Measurements from ENCODE around the gene S100A7. TPM values are rescaled to one million over a fixed set of nuclear protein-coding genes. Genes with fewer than 3 reads are reported as not detected.

S100A7 gene
- total RNA-seq (2012; rRNA removed): not detected in 2 replicates

- H3K9me3 ChIP-seq (replicated peaks; ENCODE audit: low read length): no peaks in the 10 kb centered on the region
- no peak within 1 kb of the TSS for H3K4me3 ChIP-seq (ENCODE audit: low read length)
- H3K4me1 ChIP-seq (ENCODE audit: control insufficient read depth, insufficient read depth, low read length): no peaks in the 10 kb centered on the region
- no peak within 1 kb of the TSS for H3K4me2 ChIP-seq (ENCODE audit: low read length)
- peaks cover 32% of the 10 kb centered on the region for H3K27me3 ChIP-seq (ENCODE audit: control insufficient read depth, insufficient read depth, low read length)
- no peaks in the 10 kb centered on the region for H3K36me3 ChIP-seq (ENCODE audit: insufficient read depth, low read length)
- no peak within 1 kb of the TSS for H3K9ac ChIP-seq (ENCODE audit: low read depth, low read length)
Measured at GRCh38 chr1:153460551-153460950, at the start of gene S100A7. S100A7 (minus strand) TSS chr1:153460651; CDS start chr1:153459013, 1,638 bp downstream.

- Histone ChIP-seq H3K9me3 (replicated peaks; ENCODE audit: low read length) (no peaks in the 10 kb centered on the region), H3K4me1 (ENCODE audit: control insufficient read depth, insufficient read depth, low read length) (peaks cover 36% of the 10 kb centered on the region)
Measured at GRCh38 chr1:153509729-153510354, 49.4 kb upstream of the S100A7 start.

GRCh38 chr1:153509036-153509435 is 48.6 kb upstream of the S100A7 start:
- Histone ChIP-seq H3K27me3 (ENCODE audit: control insufficient read depth, insufficient read depth, low read length) (no peaks in the 10 kb centered on the region), H3K36me3 (ENCODE audit: insufficient read depth, low read length) (no peaks in the 10 kb centered on the region), H3K4me3 (ENCODE audit: low read length) (no peak overlapping the region), H3K9me3 (replicated peaks; ENCODE audit: low read length) (no peaks in the 10 kb centered on the region), H3K9ac (ENCODE audit: low read depth, low read length) (no peak overlapping the region), H3K4me2 (ENCODE audit: low read length) (no peak overlapping the region), H3K4me1 (ENCODE audit: control insufficient read depth, insufficient read depth, low read length) (peaks cover 36% of the 10 kb centered on the region)

More at GRCh38 chr1:153509729-153510354, 49.4 kb upstream of the S100A7 start:
- no peak overlapping the region for H3K4me2 ChIP-seq (ENCODE audit: low read length)
- no peaks in the 10 kb centered on the region for H3K36me3 ChIP-seq (ENCODE audit: insufficient read depth, low read length)
- no peak overlapping the region for H3K9ac ChIP-seq (ENCODE audit: low read depth, low read length)
- no peaks in the 10 kb centered on the region for H3K27me3 ChIP-seq (ENCODE audit: control insufficient read depth, insufficient read depth, low read length)
- H3K4me3 ChIP-seq (ENCODE audit: low read length): no peak overlapping the region

- H3K9ac ChIP-seq (ENCODE audit: low read depth, low read length): no peak overlapping the region
- no peaks in the 10 kb centered on the region for H3K36me3 ChIP-seq (ENCODE audit: insufficient read depth, low read length)
- no peaks in the 10 kb centered on the region for H3K9me3 ChIP-seq (replicated peaks; ENCODE audit: low read length)
- no peaks in the 10 kb centered on the region for H3K27me3 ChIP-seq (ENCODE audit: control insufficient read depth, insufficient read depth, low read length)
- no peak overlapping the region for H3K4me2 ChIP-seq (ENCODE audit: low read length)
- H3K4me3 ChIP-seq (ENCODE audit: low read length): no peak overlapping the region
- H3K4me1 ChIP-seq (ENCODE audit: control insufficient read depth, insufficient read depth, low read length): peaks cover 36% of the 10 kb centered on the region
Measured at GRCh38 chr1:153507926-153508583, 47.6 kb upstream of the S100A7 start.

- no peak overlapping the region for H3K4me3 ChIP-seq (ENCODE audit: low read length)
- H3K36me3 ChIP-seq (ENCODE audit: insufficient read depth, low read length): no peaks in the 10 kb centered on the region
- no peaks in the 10 kb centered on the region for H3K27me3 ChIP-seq (ENCODE audit: control insufficient read depth, insufficient read depth, low read length)
- peak overlapping the region; percentile 74 for H3K4me2 ChIP-seq (ENCODE audit: low read length)
- H3K9ac ChIP-seq (ENCODE audit: low read depth, low read length): peak overlapping the region; percentile 49
- H3K9me3 ChIP-seq (replicated peaks; ENCODE audit: low read length): no peaks in the 10 kb centered on the region
- H3K4me1 ChIP-seq (ENCODE audit: control insufficient read depth, insufficient read depth, low read length): peaks cover 36% of the 10 kb centered on the region
Measured at GRCh38 chr1:153506831-153507413, 46.5 kb upstream of the S100A7 start.

GRCh38 chr1:153506386-153506785 is 45.9 kb upstream of the S100A7 start:
- Histone ChIP-seq H3K4me3 (ENCODE audit: low read length) (peak overlapping the region; percentile 17), H3K4me1 (ENCODE audit: control insufficient read depth, insufficient read depth, low read length) (peaks cover 36% of the 10 kb centered on the region), H3K4me2 (ENCODE audit: low read length) (peak overlapping the region; percentile 74), H3K27me3 (ENCODE audit: control insufficient read depth, insufficient read depth, low read length) (no peaks in the 10 kb centered on the region), H3K36me3 (ENCODE audit: insufficient read depth, low read length) (no peaks in the 10 kb centered on the region), H3K9me3 (replicated peaks; ENCODE audit: low read length) (no peaks in the 10 kb centered on the region), H3K9ac (ENCODE audit: low read depth, low read length) (no peak overlapping the region)

- Histone ChIP-seq H3K9ac (ENCODE audit: low read depth, low read length) (no peak overlapping the region), H3K9me3 (replicated peaks; ENCODE audit: low read length) (no peaks in the 10 kb centered on the region), H3K4me2 (ENCODE audit: low read length) (no peak overlapping the region), H3K27me3 (ENCODE audit: control insufficient read depth, insufficient read depth, low read length) (peaks cover 1% of the 10 kb centered on the region), H3K4me1 (ENCODE audit: control insufficient read depth, insufficient read depth, low read length) (peaks cover 33% of the 10 kb centered on the region), H3K36me3 (ENCODE audit: insufficient read depth, low read length) (no peaks in the 10 kb centered on the region), H3K4me3 (ENCODE audit: low read length) (no peak overlapping the region)
Measured at GRCh38 chr1:153505576-153505975, 45.1 kb upstream of the S100A7 start.

GRCh38 chr1:153503766-153504165 is 43.3 kb upstream of the S100A7 start:
- Histone ChIP-seq H3K27me3 (ENCODE audit: control insufficient read depth, insufficient read depth, low read length) (peaks cover 18% of the 10 kb centered on the region), H3K4me2 (ENCODE audit: low read length) (no peak overlapping the region), H3K9ac (ENCODE audit: low read depth, low read length) (no peak overlapping the region), H3K4me3 (ENCODE audit: low read length) (no peak overlapping the region), H3K9me3 (replicated peaks; ENCODE audit: low read length) (no peaks in the 10 kb centered on the region), H3K4me1 (ENCODE audit: control insufficient read depth, insufficient read depth, low read length) (peaks cover 33% of the 10 kb centered on the region), H3K36me3 (ENCODE audit: insufficient read depth, low read length) (no peaks in the 10 kb centered on the region)

- Histone ChIP-seq H3K9me3 (replicated peaks; ENCODE audit: low read length) (no peaks in the 10 kb centered on the region), H3K9ac (ENCODE audit: low read depth, low read length) (no peak overlapping the region), H3K4me1 (ENCODE audit: control insufficient read depth, insufficient read depth, low read length) (no peaks in the 10 kb centered on the region), H3K27me3 (ENCODE audit: control insufficient read depth, insufficient read depth, low read length) (peaks cover 36% of the 10 kb centered on the region), H3K4me2 (ENCODE audit: low read length) (no peak overlapping the region), H3K36me3 (ENCODE audit: insufficient read depth, low read length) (no peaks in the 10 kb centered on the region), H3K4me3 (ENCODE audit: low read length) (no peak overlapping the region)
Measured at GRCh38 chr1:153498746-153499145, 38.3 kb upstream of the S100A7 start.

- Histone ChIP-seq H3K4me3 (ENCODE audit: low read length) (no peak overlapping the region), H3K9me3 (replicated peaks; ENCODE audit: low read length) (no peaks in the 10 kb centered on the region), H3K36me3 (ENCODE audit: insufficient read depth, low read length) (no peaks in the 10 kb centered on the region), H3K4me1 (ENCODE audit: control insufficient read depth, insufficient read depth, low read length) (peaks cover 12% of the 10 kb centered on the region), H3K27me3 (ENCODE audit: control insufficient read depth, insufficient read depth, low read length) (peaks cover 39% of the 10 kb centered on the region), H3K9ac (ENCODE audit: low read depth, low read length) (no peak overlapping the region), H3K4me2 (ENCODE audit: low read length) (no peak overlapping the region)
Measured at GRCh38 chr1:153495536-153495935, 35.1 kb upstream of the S100A7 start.

GRCh38 chr1:153494976-153495535 is 34.6 kb upstream of the S100A7 start:
- Histone ChIP-seq H3K9ac (ENCODE audit: low read depth, low read length) (no peak overlapping the region), H3K4me1 (ENCODE audit: control insufficient read depth, insufficient read depth, low read length) (peaks cover 16% of the 10 kb centered on the region), H3K36me3 (ENCODE audit: insufficient read depth, low read length) (no peaks in the 10 kb centered on the region), H3K9me3 (replicated peaks; ENCODE audit: low read length) (no peaks in the 10 kb centered on the region), H3K4me2 (ENCODE audit: low read length) (no peak overlapping the region), H3K4me3 (ENCODE audit: low read length) (no peak overlapping the region), H3K27me3 (ENCODE audit: control insufficient read depth, insufficient read depth, low read length) (peaks cover 35% of the 10 kb centered on the region)

Data from skeletal muscle satellite cell (primary cell).